ENCODE measurements around the gene GJD4.

DNA sequence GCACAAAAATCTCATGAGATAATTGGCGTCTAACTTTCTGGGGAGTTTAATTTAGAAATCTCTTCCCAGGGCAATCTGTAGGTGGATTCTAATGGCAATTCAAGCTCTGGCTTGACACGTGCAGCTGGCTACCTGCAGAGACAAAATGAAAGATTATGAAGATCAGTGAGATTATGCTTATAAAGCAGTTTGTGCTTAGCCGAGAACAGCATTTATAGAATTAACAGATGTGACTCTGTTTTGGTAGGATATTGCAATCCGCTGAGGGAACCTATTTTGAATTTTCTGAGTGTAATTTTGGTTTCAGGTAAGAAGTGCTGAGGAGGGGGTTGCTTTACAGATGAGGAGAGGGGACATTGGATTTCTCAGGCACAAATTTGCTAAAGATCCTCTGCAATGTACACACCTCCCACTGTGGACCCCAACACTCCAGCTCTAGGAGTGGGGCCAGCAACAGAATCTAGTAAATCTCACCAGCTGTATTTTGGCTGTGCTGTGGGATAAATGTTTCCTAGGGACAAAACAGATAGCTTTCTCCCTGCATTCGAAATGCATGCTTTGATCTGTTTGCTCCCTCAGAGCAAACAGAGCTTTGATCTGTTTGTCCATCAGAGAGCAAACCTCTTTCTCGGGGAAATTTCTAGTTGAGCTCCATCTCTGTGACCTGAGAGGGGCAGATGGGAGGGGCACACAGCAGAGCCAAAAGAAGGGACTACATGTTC lies 7.4 kb downstream of the GJD4 start:
- TF ChIP-seq SUZ12 (IDR thresholded peaks at IDR 0.05; ENCODE audit: extremely low read depth, insufficient read depth, insufficient read length), result no peak
- TF ChIP-seq ZNF274 (IDR thresholded peaks at IDR 0.05; ENCODE audit: low read depth, low read length), result no peak
